Hindlimb muscle (tissue), 1 donor: ENCODE data around the gene UGT1A6. TPM values are rescaled to one million over a fixed set of nuclear protein-coding genes. Genes with fewer than 3 reads are reported as not detected.

Experiments used
- DNase-seq: peaks from one replicate; pipeline ENCODE4 v3.0.0-alpha.2; 2013
- polyA plus RNA-seq: library from polyadenylated mRNA; unstranded; fragments of 120-200 nt; gene quantifications from one replicate; pipeline ENCODE4 v1.2.1, GENCODE V29; 2013; ENCODE audit not compliant: insufficient read length

The UGT1A6 gene
- polyA plus RNA-seq, 1 donor = not detected

GRCh38 chr2:233821709-233822100 lies 129.0 kb downstream of the UGT1A6 start:
- no peak for DNase-seq

GRCh38 chr2:233822101-233822771 lies 129.5 kb downstream of the UGT1A6 start:
- no peak for DNase-seq

Other genes with a start within 250 kb of the UGT1A6 start
- gene USP40, start 126.1 kb upstream of the UGT1A6 start, polyA plus RNA-seq = 26.7 TPM
- gene UGT1A8, start 75.3 kb upstream of the UGT1A6 start, polyA plus RNA-seq = not detected
- gene UGT1A10, start 56.4 kb upstream of the UGT1A6 start, polyA plus RNA-seq = not detected
- gene UGT1A9, start 21.0 kb upstream of the UGT1A6 start, polyA plus RNA-seq = not detected
- gene UGT1A7, start 11.0 kb upstream of the UGT1A6 start, polyA plus RNA-seq = not detected
- not detected for gene UGT1A5, start 20.0 kb downstream of the UGT1A6 start, polyA plus RNA-seq
- not detected for gene UGT1A4, start 25.8 kb downstream of the UGT1A6 start, polyA plus RNA-seq
- not detected for gene UGT1A3, start 36.2 kb downstream of the UGT1A6 start, polyA plus RNA-seq
- not detected for gene UGT1A1, start 67.4 kb downstream of the UGT1A6 start, polyA plus RNA-seq
- gene MROH2A, start 85.4 kb downstream of the UGT1A6 start, polyA plus RNA-seq = not detected
- gene HJURP, start 161.6 kb downstream of the UGT1A6 start, polyA plus RNA-seq = 7.5 TPM
- gene TRPM8, start 224.5 kb downstream of the UGT1A6 start, polyA plus RNA-seq = 0.17 TPM